Measurements from ENCODE around the gene MTX2.

Gene MTX2

GRCh38 chr2:176280867-176281658 lies 11.8 kb downstream of the MTX2 start:
- H3K27me3 ChIP-seq = no peaks in the 10 kb centered on the region
- H3K27ac ChIP-seq = no peak overlapping the region
- H3K4me2 ChIP-seq = no peak overlapping the region
- H3K4me3 ChIP-seq = no peak overlapping the region
- peaks cover 0 to 57% (median 7%) of the 10 kb centered on the region in 11 experiments; a peak in 7 of 22 replicates for H4K20me1 ChIP-seq
- no peak for TF ChIP-seq Cebpa-rat (IDR thresholded peaks at IDR 0.05)
- H3K9ac ChIP-seq = no peak overlapping the region
- H3K9me3 ChIP-seq (replicated peaks in 1 of 11) = no peaks in the 10 kb centered on the region
- peaks cover 0 to 11% (median 8%) of the 10 kb centered on the region in 10 experiments; a peak in 14 of 20 replicates for H3K4me1 ChIP-seq
- peaks cover 0 to 4% (median 0%) of the 10 kb centered on the region in 11 experiments; a peak in 3 of 22 replicates for H3K36me3 ChIP-seq

- Histone ChIP-seq H3K36me3 (peaks cover 0 to 4% (median 0%) of the 10 kb centered on the region in 11 experiments; a peak in 3 of 22 replicates), H3K27me3 (no peaks in the 10 kb centered on the region), H3K4me2 (peak overlapping the region in 7 of 11 experiments; percentile 16 to 49 (median 22); a peak in 10 of 22 replicates), H3K9me3 (replicated peaks in 1 of 11) (no peaks in the 10 kb centered on the region), H3K27ac (no peak overlapping the region), H3K9ac (no peak overlapping the region), H4K20me1 (peaks cover 0 to 65% (median 7%) of the 10 kb centered on the region in 11 experiments; a peak in 7 of 22 replicates), H3K4me1 (peaks cover 0 to 11% (median 8%) of the 10 kb centered on the region in 10 experiments; a peak in 14 of 20 replicates), H3K4me3 (no peak overlapping the region)
- TF ChIP-seq Cebpa-rat (IDR thresholded peaks at IDR 0.05) = no peak
Measured at GRCh38 chr2:176283291-176284068, 14.2 kb downstream of the MTX2 start.

GRCh38 chr2:176284461-176285049 lies 15.3 kb downstream of the MTX2 start:
- Histone ChIP-seq H3K4me1 (peaks cover 0 to 11% (median 8%) of the 10 kb centered on the region in 10 experiments; a peak in 14 of 20 replicates), H3K36me3 (peaks cover 0 to 4% (median 0%) of the 10 kb centered on the region in 11 experiments; a peak in 3 of 22 replicates), H3K9ac (no peak overlapping the region), H3K4me2 (no peak overlapping the region), H3K9me3 (replicated peaks in 1 of 11) (no peaks in the 10 kb centered on the region), H3K27ac (no peak overlapping the region), H3K27me3 (no peaks in the 10 kb centered on the region), H3K4me3 (no peak overlapping the region), H4K20me1 (peaks cover 0 to 72% (median 7%) of the 10 kb centered on the region in 11 experiments; a peak in 7 of 22 replicates)
- no peak for TF ChIP-seq Cebpa-rat (IDR thresholded peaks at IDR 0.05)

- Histone ChIP-seq H3K27ac (no peak overlapping the region), H3K27me3 (no peaks in the 10 kb centered on the region), H4K20me1 (peaks cover 0 to 72% (median 8%) of the 10 kb centered on the region in 11 experiments; a peak in 8 of 22 replicates), H3K4me3 (no peak overlapping the region), H3K36me3 (peaks cover 0 to 4% (median 0%) of the 10 kb centered on the region in 11 experiments; a peak in 4 of 22 replicates), H3K4me1 (peaks cover 0 to 11% (median 8%) of the 10 kb centered on the region in 10 experiments; a peak in 14 of 20 replicates), H3K9me3 (replicated peaks in 1 of 11) (no peaks in the 10 kb centered on the region), H3K9ac (no peak overlapping the region), H3K4me2 (no peak overlapping the region)
- TF ChIP-seq Cebpa-rat (IDR thresholded peaks at IDR 0.05) = no peak
Measured at GRCh38 chr2:176285321-176285720, 16.1 kb downstream of the MTX2 start.

GRCh38 chr2:176291335-176291734 lies 22.1 kb downstream of the MTX2 start:
- H3K4me1 ChIP-seq = peaks cover 0 to 8% (median 0%) of the 10 kb centered on the region in 10 experiments; a peak in 2 of 20 replicates
- peak overlapping the region in 1 of 11 experiments; percentile 15; a peak in 2 of 22 replicates for H3K4me2 ChIP-seq
- peaks cover 0 to 69% (median 14%) of the 10 kb centered on the region in 11 experiments; a peak in 14 of 22 replicates for H4K20me1 ChIP-seq
- no peak overlapping the region for H3K27ac ChIP-seq
- no peaks in the 10 kb centered on the region; a peak in 1 of 22 replicates for H3K36me3 ChIP-seq
- H3K27me3 ChIP-seq = no peaks in the 10 kb centered on the region
- H3K9me3 ChIP-seq (replicated peaks in 1 of 11) = no peaks in the 10 kb centered on the region
- no peak overlapping the region for H3K9ac ChIP-seq
- no peak overlapping the region for H3K4me3 ChIP-seq
- TF ChIP-seq Cebpa-rat (IDR thresholded peaks at IDR 0.05) = no peak

- Histone ChIP-seq H4K20me1 (peaks cover 0 to 73% (median 14%) of the 10 kb centered on the region in 11 experiments; a peak in 14 of 22 replicates), H3K4me2 (peak overlapping the region in 1 of 11 experiments; percentile 15; a peak in 2 of 22 replicates), H3K36me3 (peaks cover 0 to 2% (median 0%) of the 10 kb centered on the region in 11 experiments; a peak in 1 of 22 replicates), H3K9me3 (replicated peaks in 1 of 11) (no peaks in the 10 kb centered on the region), H3K27me3 (no peaks in the 10 kb centered on the region), H3K4me3 (no peak overlapping the region), H3K9ac (no peak overlapping the region), H3K4me1 (peaks cover 0 to 9% (median 1%) of the 10 kb centered on the region in 10 experiments; a peak in 6 of 20 replicates), H3K27ac (no peak overlapping the region)
- TF ChIP-seq Cebpa-rat (IDR thresholded peaks at IDR 0.05) = no peak
Measured at GRCh38 chr2:176291809-176292283, 22.6 kb downstream of the MTX2 start.

- no peak overlapping the region for H3K4me3 ChIP-seq
- H3K4me2 ChIP-seq = no peak overlapping the region
- H3K9me3 ChIP-seq (replicated peaks in 1 of 11) = no peaks in the 10 kb centered on the region
- no peaks in the 10 kb centered on the region for H3K27me3 ChIP-seq
- H3K36me3 ChIP-seq = peaks cover 0 to 5% (median 0%) of the 10 kb centered on the region in 11 experiments; a peak in 1 of 22 replicates
- H4K20me1 ChIP-seq = peaks cover 4 to 75% (median 14%) of the 10 kb centered on the region in 11 experiments; a peak in 13 of 22 replicates
- H3K27ac ChIP-seq = no peak overlapping the region
- no peak for TF ChIP-seq Cebpa-rat (IDR thresholded peaks at IDR 0.05)
- H3K9ac ChIP-seq = no peak overlapping the region
- peaks cover 0 to 13% (median 2%) of the 10 kb centered on the region in 10 experiments; a peak in 6 of 20 replicates for H3K4me1 ChIP-seq
Measured at GRCh38 chr2:176292608-176293007, 23.4 kb downstream of the MTX2 start.

GRCh38 chr2:176293334-176293733 lies 24.1 kb downstream of the MTX2 start:
- Histone ChIP-seq H3K9ac (no peak overlapping the region), H4K20me1 (peaks cover 4 to 70% (median 14%) of the 10 kb centered on the region in 11 experiments; a peak in 13 of 22 replicates), H3K9me3 (replicated peaks in 1 of 11) (no peaks in the 10 kb centered on the region), H3K4me3 (no peak overlapping the region), H3K27ac (no peak overlapping the region), H3K4me1 (peaks cover 0 to 13% (median 2%) of the 10 kb centered on the region in 10 experiments; a peak in 6 of 20 replicates), H3K36me3 (peaks cover 0 to 6% (median 0%) of the 10 kb centered on the region in 11 experiments; a peak in 2 of 22 replicates), H3K4me2 (no peak overlapping the region), H3K27me3 (no peaks in the 10 kb centered on the region)
- TF ChIP-seq Cebpa-rat (IDR thresholded peaks at IDR 0.05) = no peak

All from BLaER1 treated with 17β-estradiol and CSF1 and Interleukin-3, amounts not matched to agents 10 nM and 100 nM (cell line).